Upper lobe of left lung (tissue), 6 donors: ENCODE data around the gene RRP7A. TPM values are rescaled to one million over a fixed set of nuclear protein-coding genes. Genes with fewer than 3 reads are reported as not detected.

Experiments
- ATAC-seq, 2 donors: fragments of 200-7000 bp; cut with Tn5 transposase; one replicate each; pipeline ENCODE4 v1.9.1; 2022; ENCODE audit warnings: mild to moderate bottlenecking in 2 of 2, moderate library complexity in 2 of 2; ENCODE audit not compliant: low FRiP score in 2 of 2
- DNase-seq, 2 donors: peaks; one replicate each; pipeline ENCODE4 v3.0.0-alpha.2; 2019 to 2020
- H3K27ac ChIP-seq, 4 donors: fragments of 200-600 bp; sonication (generic); one replicate each; pipeline ENCODE4 v1.5.1; 2016 to 2019
- H3K27me3 ChIP-seq, 4 donors: fragments of 200-600 bp; sonication (generic); one replicate each; pipeline ENCODE4 v1.5.1; 2017 to 2019
- H3K36me3 ChIP-seq, 4 donors: fragments of 200-600 bp; sonication (generic); one replicate each; pipeline ENCODE4 v1.5.1; 2016 to 2019
- H3K4me1 ChIP-seq, 4 donors: fragments of 200-600 bp; sonication (generic); one replicate each; pipeline ENCODE4 v1.5.1; 2018 to 2019
- H3K4me3 ChIP-seq, 4 donors: fragments of 200-600 bp; sonication (generic); one replicate each; pipeline ENCODE4 v1.5.1; 2017 to 2019; ENCODE audit warnings: mild to moderate bottlenecking in 2 of 4, moderate library complexity in 1 of 4
- H3K9me3 ChIP-seq, 4 donors: fragments of 200-600 bp; sonication (generic); one replicate each; pipeline ENCODE4 v1.5.1; 2018 to 2019
- CTCF ChIP-seq, 6 experiments: fragments of 450-650 bp in 4 of 6; fragments of 200-600 bp in 2 of 6; sonication (generic) in 2 of 6; IDR thresholded peaks; one replicate each; pipeline ENCODE4 v1.5.1; 2016 to 2019; ENCODE audit warnings: antibody characterized with exemption in 6 of 6
- EP300 ChIP-seq, 4 donors: sonication (generic); formaldehyde crosslinking; IDR thresholded peaks; one replicate each; pipeline ENCODE4 v1.5.1; 2017; ENCODE audit warnings: antibody characterized with exemption in 4 of 4, control low read depth in 2 of 4
- POLR2A ChIP-seq, 4 donors: fragments of 450-650 bp; IDR thresholded peaks; one replicate each; pipeline ENCODE4 v1.5.1; 2016 to 2017; ENCODE audit warnings: antibody characterized with exemption in 4 of 4, mild to moderate bottlenecking in 2 of 4
- POLR2AphosphoS5 ChIP-seq, 2 donors: sonication (generic); formaldehyde crosslinking; IDR thresholded peaks; one replicate each; pipeline ENCODE4 v1.5.1; 2017; ENCODE audit warnings: antibody characterized with exemption in 2 of 2
- WGBS, 2 donors: methylation state at CpG; one replicate each; pipeline ENCODE4 v1.1.5; 2017 to 2018; 5-methylcytosine and 5-hydroxymethylcytosine counted together
- total RNA-seq, 6 donors: library from RNA; depleted of rRNA in 4 of 6; stranded (reverse); fragments of >200 nt in 4 of 6; gene quantifications; one replicate each; pipeline versions ENCODE4 v1.1.0 to v1.2.1, GENCODE V29; 2016 to 2021
- donor health status: DM: no; HTN: no; CAD: no; lungs with moderate emphysema.
- donor health status: DM: no; HTN: yes; CAD: no; lungs with severe emphysema.

RRP7A gene
- total RNA-seq, 6 donors from 2014 or later: 21.2 to 36.2 (median 29.3) TPM

- Histone ChIP-seq H3K9me3 (no peaks in the 10 kb centered on the region), H3K4me3 (no peak overlapping the region), H3K36me3 (no peaks in the 10 kb centered on the region), H3K27me3 (no peaks in the 10 kb centered on the region), H3K27ac (no peak overlapping the region), H3K4me1 (no peaks in the 10 kb centered on the region)
- ATAC-seq (no peak), DNase-seq (no peak)
- TF ChIP-seq POLR2A (IDR thresholded peaks at IDR 0.05) (no peak), POLR2AphosphoS5 (IDR thresholded peaks at IDR 0.05) (no peak), CTCF (IDR thresholded peaks at IDR 0.05) (no peak), EP300 (IDR thresholded peaks at IDR 0.05) (no peak)
- 88 to 93% methylated on average over 2 of the region's 2 CpGs for WGBS, 2 donors
These were observed 44.5 kb downstream of the RRP7A start for GRCh38 chr22:42475122-42475521.

GRCh38 chr22:42473484-42474193 lies 46.0 kb downstream of the RRP7A start:
- H3K4me3 ChIP-seq: no peak overlapping the region
- DNase-seq (no peak), ATAC-seq (peak in 1 of 2 donors; percentile 63)
- 73 to 77% methylated on average over 5 of the region's 5 CpGs for WGBS, 2 donors
- H3K9me3 ChIP-seq: no peaks in the 10 kb centered on the region
- no peaks in the 10 kb centered on the region for H3K36me3 ChIP-seq
- no peaks in the 10 kb centered on the region for H3K27me3 ChIP-seq
- no peak overlapping the region for H3K27ac ChIP-seq
- TF ChIP-seq CTCF (IDR thresholded peaks at IDR 0.05): peak; percentile 48 to 63 (median 58)
- no peak for TF ChIP-seq EP300 (IDR thresholded peaks at IDR 0.05)
- H3K4me1 ChIP-seq: no peaks in the 10 kb centered on the region

GRCh38 chr22:42472671-42473070 lies 46.9 kb downstream of the RRP7A start:
- DNase-seq (no peak), ATAC-seq (no peak)
- no peaks in the 10 kb centered on the region for H3K9me3 ChIP-seq
- no peaks in the 10 kb centered on the region for H3K27me3 ChIP-seq
- 84 to 93% methylated on average over 8 of the region's 8 CpGs for WGBS, 2 donors
- no peaks in the 10 kb centered on the region for H3K4me1 ChIP-seq
- no peaks in the 10 kb centered on the region for H3K36me3 ChIP-seq
- H3K4me3 ChIP-seq: no peak overlapping the region
- no peak overlapping the region for H3K27ac ChIP-seq
- TF ChIP-seq EP300 (IDR thresholded peaks at IDR 0.05) (no peak), POLR2AphosphoS5 (IDR thresholded peaks at IDR 0.05) (no peak), POLR2A (IDR thresholded peaks at IDR 0.05) (no peak), CTCF (IDR thresholded peaks at IDR 0.05) (no peak)

GRCh38 chr22:42471441-42471840 lies 48.2 kb downstream of the RRP7A start:
- Histone ChIP-seq H3K4me3 (no peak overlapping the region), H3K27ac (no peak overlapping the region), H3K9me3 (no peaks in the 10 kb centered on the region), H3K36me3 (no peaks in the 10 kb centered on the region), H3K4me1 (no peaks in the 10 kb centered on the region), H3K27me3 (no peaks in the 10 kb centered on the region)
- TF ChIP-seq CTCF (IDR thresholded peaks at IDR 0.05) (no peak), EP300 (IDR thresholded peaks at IDR 0.05) (no peak), POLR2AphosphoS5 (IDR thresholded peaks at IDR 0.05) (no peak), POLR2A (IDR thresholded peaks at IDR 0.05) (no peak)
- DNase-seq (no peak), ATAC-seq (no peak)
- 94 to 100% methylated on average over 1 of the region's 1 CpG for WGBS, 2 donors
